B cell (primary cell): ENCODE measurements around the gene GNA12. TPM values are rescaled to one million over a fixed set of nuclear protein-coding genes. Genes with fewer than 3 reads are reported as not detected.

Source experiments
- ATAC-seq: fragments of 200-7000 bp; cut with Tn5 transposase; one replicate; pipeline ENCODE4 v1.10.0; 2021; ENCODE audit warnings: low read depth, mild to moderate bottlenecking, moderate number of reproducible peaks, moderate library complexity
- CTCF ChIA-PET: fragments of 350-600 bp; sonication (Branson Sonifier 250); formaldehyde crosslinking; loops from one replicate; lab custom pipeline; 2021; ENCODE audit warnings: antibody characterized with exemption, inconsistent platforms; lab: Charles Lee
- POLR2A ChIA-PET: fragments of 350-600 bp; sonication (Branson Sonifier 250); formaldehyde crosslinking; loops from one replicate; lab custom pipeline; 2021; ENCODE audit warnings: antibody characterized with exemption; lab: Charles Lee
- DNase-seq: peaks from one replicate; pipeline ENCODE4 v3.0.0; 2013
- H2AFZ ChIP-seq: 2 replicates; pipeline ENCODE4 v1.6.1; 2012; ENCODE audit warnings: mild to moderate bottlenecking, low read depth, low read length; ENCODE audit not compliant: insufficient read depth, poor library complexity, severe bottlenecking
- H3K27ac ChIP-seq, 2 donors: 1 replicate in 1 of 2; 2 replicates in 1 of 2; pipeline ENCODE4 v1.5.1; 2012 to 2013; ENCODE audit warnings: low read length in 2 of 2, mild to moderate bottlenecking in 2 of 2, moderate library complexity in 1 of 2
- H3K27me3 ChIP-seq, 4 experiments: fragments of 200-600 bp in 1 of 4; sonication (generic) in 1 of 4; replicated peaks in 1 of 4; 1 replicate in 2 of 4; 2 replicates in 2 of 4; pipeline versions ENCODE4 v1.6.1 to v1.7.0; 2013 to 2016; ENCODE audit warnings: low read length in 3 of 4, mild to moderate bottlenecking in 2 of 4, mixed read lengths in 1 of 4, moderate library complexity in 1 of 4; ENCODE audit not compliant: insufficient read depth in 4 of 4, control insufficient read depth in 3 of 4; ENCODE audit errors: control extremely low read depth in 1 of 4
- H3K36me3 ChIP-seq, 2 experiments: replicated peaks in 1 of 2; 1 replicate in 1 of 2; 2 replicates in 1 of 2; pipeline versions ENCODE4 v1.6.1 to v1.7.1; 2013; ENCODE audit warnings: low read length in 1 of 2; ENCODE audit not compliant: insufficient read depth in 2 of 2, control insufficient read depth in 1 of 2; ENCODE audit errors: control extremely low read depth in 1 of 2, extremely low read depth in 1 of 2
- H3K4me1 ChIP-seq, 2 donors: fragments of 200-600 bp in 1 of 2; sonication (generic) in 1 of 2; 1 replicate in 1 of 2; 2 replicates in 1 of 2; pipeline versions ENCODE4 v1.5.1 to v1.6.1; 2013 to 2017; ENCODE audit warnings: low read length in 2 of 2; ENCODE audit not compliant: control insufficient read depth in 2 of 2, insufficient read depth in 2 of 2
- H3K4me2 ChIP-seq: replicated peaks from 2 replicates; pipeline ENCODE3; 2012; ENCODE audit warnings: mild to moderate bottlenecking, low read depth, low read length; ENCODE audit not compliant: poor library complexity, severe bottlenecking
- H3K4me3 ChIP-seq, 5 experiments: fragments of 200-600 bp in 1 of 5; sonication (generic) in 1 of 5; 1 replicate in 3 of 5; 2 replicates in 2 of 5; pipeline versions ENCODE4 v1.5.1 to v1.7.0; 2011 to 2016; ENCODE audit warnings: low read length in 4 of 5, mild to moderate bottlenecking in 4 of 5, low read depth in 2 of 5, control low read depth in 1 of 5, moderate library complexity in 1 of 5; ENCODE audit not compliant: insufficient read depth in 1 of 5; ENCODE audit errors: control extremely low read depth in 1 of 5, extremely low read depth in 1 of 5
- H3K79me2 ChIP-seq: fragments of 200-600 bp; sonication (generic); one replicate; pipeline ENCODE4 v1.6.0; 2016; ENCODE audit warnings: low read length; ENCODE audit not compliant: control insufficient read depth, insufficient read depth
- H3K9ac ChIP-seq: fragments of 200-600 bp; sonication (generic); 2 replicates; pipeline ENCODE4 v1.6.1; 2017; ENCODE audit warnings: mild to moderate bottlenecking, low read length, moderate library complexity
- H3K9me3 ChIP-seq, 3 donors: one replicate each; pipeline versions ENCODE4 v1.6.1 to v1.7.1; 2013; ENCODE audit warnings: low read length in 2 of 3; ENCODE audit not compliant: control insufficient read depth in 2 of 3, insufficient read depth in 1 of 3; ENCODE audit errors: control extremely low read depth in 1 of 3
- H4K20me1 ChIP-seq: 2 replicates; pipeline ENCODE4 v1.6.0; 2012; ENCODE audit warnings: mild to moderate bottlenecking, low read length; ENCODE audit not compliant: insufficient read depth, control insufficient read depth, poor library complexity, severe bottlenecking
- H3K27ac Mint-ChIP-seq: one replicate; pipeline ENCODE4 v1.8.0; 2021; ENCODE audit warnings: mixed read lengths
- H3K27me3 Mint-ChIP-seq: one replicate; pipeline ENCODE4 v1.8.0; 2021; ENCODE audit warnings: mixed read lengths
- H3K4me1 Mint-ChIP-seq: one replicate; pipeline ENCODE4 v1.8.0; 2021; ENCODE audit warnings: mixed read lengths
- H3K4me3 Mint-ChIP-seq: one replicate; pipeline ENCODE4 v1.8.0; 2021; ENCODE audit warnings: mixed read lengths
- H3K9me3 Mint-ChIP-seq: one replicate; pipeline ENCODE4 v1.8.0; 2022; ENCODE audit warnings: mixed read lengths; ENCODE audit not compliant: insufficient read depth
- CTCF ChIP-seq: fragments of 200-600 bp; IDR thresholded peaks from one replicate; pipeline ENCODE4 v1.8.0; 2022; ENCODE audit warnings: antibody characterized with exemption, mild to moderate bottlenecking
- EZH2 ChIP-seq: IDR thresholded peaks from 2 replicates; pipeline ENCODE4 v1.6.1; 2012; ENCODE audit warnings: borderline replicate concordance, low read depth, mild to moderate bottlenecking, moderate library complexity, low read length; ENCODE audit not compliant: insufficient read depth, poor library complexity, severe bottlenecking
- WGBS: methylation state at CpG from one replicate; pipeline ENCODE4 v1.1.5; 2013; ENCODE audit warnings: missing lambda C conversion rate; ENCODE audit not compliant: insufficient coverage; 5-methylcytosine and 5-hydroxymethylcytosine counted together
- intact Hi-C: fragments of 100-400 bp; cut with micrococcal nuclease; formaldehyde crosslinking; loops from one replicate; pipeline ENCODE4 v1.10.0; 2022
- polyA plus RNA-seq: library from polyadenylated mRNA; depleted of rRNA; stranded (reverse); fragments of >200 nt; gene quantifications from 2 replicates; pipeline ENCODE4 v1.2.3, GENCODE V29; 2012
- total RNA-seq, 2 donors: library from RNA; stranded (reverse); fragments of 120-200 nt in 1 of 2; gene quantifications; 1 replicate in 1 of 2; 2 replicates in 1 of 2; pipeline versions ENCODE4 v1.2.3 to v1.2.4, GENCODE V29; 2013 to 2022

Gene GNA12
- total and polyA plus RNA-seq, 2 donors (not counting 1 experiment from before 2014, with no cell fraction given): 34.6 to 110 TPM

- Histone ChIP-seq H3K36me3 (no peaks in the 10 kb centered on the region), H3K4me1 (peaks cover 17 to 18% of the 10 kb centered on the region in 2 donors), H3K4me2 (no peak overlapping the region), H4K20me1 (no peaks in the 10 kb centered on the region), H3K27ac (no peak overlapping the region), H3K79me2 (no peaks in the 10 kb centered on the region), H3K27me3 (peaks cover 0 to 44% (median 22%) of the 10 kb centered on the region in 4 experiments), H2AFZ (no peak overlapping the region), H3K9me3 (peaks cover 0 to 10% (median 0%) of the 10 kb centered on the region in 3 donors), H3K9ac (no peak overlapping the region), H3K4me3 (no peak overlapping the region)
- 64% methylated on average over 20 of the region's 23 CpGs for whole genome bisulfite sequencing
- intact Hi-C loops: no loop called here
- DNase-seq: no peak
- Mint-ChIP-seq H3K27ac (no peak overlapping the region), H3K9me3 (no peaks in the 10 kb centered on the region), H3K4me3 (no peak overlapping the region), H3K4me1 (peaks cover 11% of the 10 kb centered on the region), H3K27me3 (peaks cover 31% of the 10 kb centered on the region)
- no peak for ATAC-seq
- POLR2A ChIA-PET: interaction anchor here (0.6 to 0.7 kb wide), 3 partner anchors 15 to 337 kb away, joined by 3 to 9 read pairs (median 7); no protein-coding TSS in a partner anchor
- TF ChIP-seq EZH2 (no peak), CTCF (no peak)
- CTCF ChIA-PET: interaction anchor here (4.2 kb wide), 1 partner anchor 18 kb away, joined by 26 read pairs; no protein-coding TSS in a partner anchor
Measured at GRCh38 chr7:2689951-2690705, 154.0 kb downstream of the GNA12 start.

GRCh38 chr7:2689343-2689847 is 154.7 kb downstream of the GNA12 start:
- no peak overlapping the region for H3K9ac ChIP-seq
- H3K27me3 Mint-ChIP-seq: peaks cover 31% of the 10 kb centered on the region
- ATAC-seq: no peak
- H3K79me2 ChIP-seq: no peaks in the 10 kb centered on the region
- peaks cover 0 to 44% (median 22%) of the 10 kb centered on the region in 4 experiments for H3K27me3 ChIP-seq
- 69% methylated on average over 12 of the region's 16 CpGs for WGBS
- DNase-seq: no peak
- no peaks in the 10 kb centered on the region for H3K9me3 Mint-ChIP-seq
- peaks cover 0 to 10% (median 0%) of the 10 kb centered on the region in 3 donors for H3K9me3 ChIP-seq
- TF ChIP-seq CTCF (no peak), EZH2 (no peak)
- intact Hi-C loops: no loop called here
- H3K27ac ChIP-seq: no peak overlapping the region
- H3K4me1 ChIP-seq: peaks cover 17 to 18% of the 10 kb centered on the region in 2 donors
- ChIA-PET CTCF (interaction anchor here (1.0 to 4.2 kb wide), 2 partner anchors 19 to 46 kb away, joined by 3 to 26 read pairs; no protein-coding TSS in a partner anchor), POLR2A (no interaction called here)
- H3K4me3 ChIP-seq: no peak overlapping the region
- H3K4me3 Mint-ChIP-seq: no peak overlapping the region
- H4K20me1 ChIP-seq: no peaks in the 10 kb centered on the region
- no peak overlapping the region for H3K27ac Mint-ChIP-seq
- H3K4me1 Mint-ChIP-seq: peaks cover 11% of the 10 kb centered on the region
- peak overlapping the region; percentile 69 for H3K4me2 ChIP-seq
- H2AFZ ChIP-seq: no peak overlapping the region
- no peaks in the 10 kb centered on the region for H3K36me3 ChIP-seq
